Stimulated activated naive B cell treated with anti-CD40 and anti-IgM and Interleukin-4, amounts not matched to agents 10 μg/mL and 1 μg/mL and 100 μg/mL, for 72 hours (primary cell): ENCODE results near the gene PAH.
A peak's percentile ranks its signal among the peaks of the same experiment; 100 is the strongest.

Experiments used
- ATAC-seq, 2 donors: fragments of 150-1000 bp; cut with Tn5 transposase; replicated peaks; 2 replicates each; pipeline ENCODE4 v1.10.0; 2021; ENCODE audit warnings: moderate library complexity in 1 of 2
- DNase-seq: peaks from one replicate; pipeline ENCODE4 v3.0.0; 2021
- H3K27ac Mint-ChIP-seq: one replicate; pipeline ENCODE4 v1.8.0; 2022; ENCODE audit warnings: mild to moderate bottlenecking, mixed read lengths
- H3K27me3 Mint-ChIP-seq, 2 donors: one replicate each; pipeline ENCODE4 v1.8.0; 2022; ENCODE audit warnings: mixed read lengths in 2 of 2
- H3K36me3 Mint-ChIP-seq, 2 donors: one replicate each; pipeline ENCODE4 v1.8.0; 2022; ENCODE audit warnings: mixed read lengths in 2 of 2, mild to moderate bottlenecking in 1 of 2
- H3K4me1 Mint-ChIP-seq, 2 donors: one replicate each; pipeline ENCODE4 v1.8.0; 2022; ENCODE audit warnings: mixed read lengths in 2 of 2, mild to moderate bottlenecking in 1 of 2
- H3K4me3 Mint-ChIP-seq, 2 donors: one replicate each; pipeline ENCODE4 v1.8.0; 2022; ENCODE audit warnings: mild to moderate bottlenecking in 2 of 2, mixed read lengths in 2 of 2, moderate library complexity in 1 of 2
- H3K9me3 Mint-ChIP-seq, 2 donors: one replicate each; pipeline ENCODE4 v1.8.0; 2022; ENCODE audit warnings: mixed read lengths in 2 of 2, mild to moderate bottlenecking in 1 of 2

PAH gene

DNA sequence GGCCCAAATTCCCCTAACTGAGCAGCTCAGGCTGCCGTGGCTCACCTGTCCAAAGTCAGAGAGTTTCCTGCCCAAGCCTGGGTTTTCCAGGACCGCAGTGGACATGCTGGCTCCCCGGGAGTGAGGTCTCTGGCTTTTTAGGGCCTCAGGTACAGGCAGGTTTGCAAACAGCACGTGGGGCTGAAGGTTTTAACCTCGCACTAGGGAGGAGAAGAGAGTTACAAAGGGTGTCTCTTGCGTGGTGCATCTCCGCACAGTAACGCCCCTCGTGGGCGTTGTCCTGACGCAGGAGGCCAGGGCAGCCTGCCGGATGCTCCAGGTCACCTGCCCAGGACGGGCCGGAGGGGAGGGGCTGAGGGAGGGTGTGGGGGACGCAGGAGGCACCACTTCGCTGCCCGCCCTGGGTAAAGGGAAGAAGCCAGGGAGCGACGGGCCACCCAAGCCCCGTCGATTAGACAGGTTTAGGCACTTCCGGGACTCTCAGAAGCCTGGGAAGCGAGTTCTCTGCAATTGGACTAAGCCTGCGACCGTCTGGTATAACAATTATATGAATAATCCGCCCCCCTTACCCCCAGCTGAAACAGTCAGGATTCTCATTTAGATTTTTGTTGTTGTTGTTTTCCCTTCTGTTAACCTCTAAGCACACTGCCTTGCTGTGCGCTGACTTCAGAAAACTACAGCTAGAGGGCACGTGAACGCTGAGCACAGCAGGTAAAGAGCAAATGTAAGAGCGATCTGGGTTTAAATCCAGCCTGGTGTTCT, at the start of gene PAH:
TSS of gene PAH (minus strand) at position 219 of the 762 bp plus-strand sequence. CDS start at position 105, 114 bp downstream.
- H3K9me3 Mint-ChIP-seq, result no peaks in the 10 kb centered on the region
- peaks cover 5 to 12% of the 10 kb centered on the region in 2 donors for H3K4me1 Mint-ChIP-seq
- H3K36me3 Mint-ChIP-seq, result no peaks in the 10 kb centered on the region
- H3K27ac Mint-ChIP-seq, result peak within 1 kb of the TSS; percentile 66
- peak within 1 kb of the TSS; percentile 63 to 67 for H3K4me3 Mint-ChIP-seq
- ATAC-seq (peak; percentile 72 to 74), DNase-seq (peak; percentile 7)
- peaks cover 30 to 46% of the 10 kb centered on the region in 2 donors for H3K27me3 Mint-ChIP-seq

DNA sequence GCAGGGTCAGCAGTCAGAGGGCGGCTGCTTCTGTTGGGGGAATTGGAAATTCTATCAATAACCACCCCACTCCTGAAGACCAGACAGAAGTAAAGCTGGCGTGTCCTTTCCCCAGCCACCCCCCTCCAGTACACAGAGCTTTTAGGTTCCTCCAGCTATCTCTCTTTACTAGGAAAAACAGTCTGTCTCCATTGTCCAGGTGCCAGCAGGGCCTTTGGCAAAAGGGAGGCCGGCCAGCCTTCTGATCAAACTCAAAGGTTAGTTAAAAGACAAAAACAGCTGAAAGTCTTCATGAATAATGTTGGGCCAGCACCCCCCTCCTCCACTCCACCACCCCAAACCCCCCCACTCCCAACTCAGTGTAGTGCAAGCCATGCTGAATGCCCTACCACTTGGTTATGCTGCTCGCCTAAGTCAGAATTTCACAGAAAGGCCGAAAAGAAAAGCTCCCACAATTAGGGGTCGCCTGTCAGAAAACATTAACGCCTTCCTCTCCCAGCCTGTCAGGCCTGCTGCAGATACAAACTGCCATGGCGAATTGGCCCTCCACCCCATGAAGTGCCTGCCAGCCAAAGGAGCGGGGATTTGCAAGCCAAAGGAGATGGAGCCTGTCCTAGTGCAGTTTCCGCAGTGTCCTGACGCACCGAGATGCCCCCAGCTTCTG, 49.3 kb upstream of the PAH start:
- Mint-ChIP-seq H3K27me3 (peaks cover 75 to 90% of the 10 kb centered on the region in 2 donors), H3K4me1 (peaks cover 9 to 15% of the 10 kb centered on the region in 2 donors)
- no peak for ATAC-seq

GRCh38 chr12:102965281-102966155, 48.5 kb upstream of the PAH start:
- Mint-ChIP-seq H3K4me1 (peaks cover 9 to 15% of the 10 kb centered on the region in 2 donors), H3K36me3 (peaks cover 8 to 10% of the 10 kb centered on the region in 2 donors), H3K4me3 (peak overlapping the region; percentile 73 to 74), H3K27ac (no peak overlapping the region), H3K9me3 (peaks cover 8 to 11% of the 10 kb centered on the region in 2 donors), H3K27me3 (peaks cover 75 to 89% of the 10 kb centered on the region in 2 donors)
- DNase-seq (no peak), ATAC-seq (peak in 1 of 2 donors; percentile 43)

More for the DNA sequence above, 49.3 kb upstream of the PAH start:
- DNase-seq, result no peak
- no peak overlapping the region for H3K4me3 Mint-ChIP-seq
- peaks cover 8 to 10% of the 10 kb centered on the region in 2 donors for H3K36me3 Mint-ChIP-seq
- peaks cover 8 to 11% of the 10 kb centered on the region in 2 donors for H3K9me3 Mint-ChIP-seq
- H3K27ac Mint-ChIP-seq, result no peak overlapping the region

DNA sequence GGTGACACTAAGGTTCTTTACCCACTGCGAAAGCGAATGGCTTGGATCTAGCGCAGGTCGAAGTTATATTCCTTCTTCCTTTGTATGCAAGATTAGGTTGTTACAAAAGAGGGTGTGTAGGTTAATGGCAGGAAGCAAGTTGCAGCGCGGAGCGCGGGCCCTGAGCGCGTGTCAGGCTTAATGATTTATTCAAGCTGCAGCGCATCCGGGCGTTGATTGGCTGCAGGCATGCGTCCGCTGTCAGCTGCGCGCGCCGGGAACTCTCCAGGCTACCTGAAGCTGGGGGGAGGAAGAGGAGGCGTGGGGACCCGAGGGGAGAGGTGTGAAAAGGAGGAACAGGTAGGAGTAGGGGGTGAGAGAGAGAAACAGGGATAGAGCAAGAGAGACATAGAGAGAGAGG, 47.8 kb upstream of the PAH start:
- Mint-ChIP-seq H3K4me3 (peak overlapping the region; percentile 73 to 74), H3K27ac (peak overlapping the region; percentile 20), H3K9me3 (peaks cover 8 to 11% of the 10 kb centered on the region in 2 donors), H3K4me1 (peaks cover 9 to 15% of the 10 kb centered on the region in 2 donors), H3K36me3 (peaks cover 8 to 10% of the 10 kb centered on the region in 2 donors), H3K27me3 (peaks cover 77 to 88% of the 10 kb centered on the region in 2 donors)
- peak in 1 of 2 donors; percentile 53 for ATAC-seq
- no peak for DNase-seq

DNA sequence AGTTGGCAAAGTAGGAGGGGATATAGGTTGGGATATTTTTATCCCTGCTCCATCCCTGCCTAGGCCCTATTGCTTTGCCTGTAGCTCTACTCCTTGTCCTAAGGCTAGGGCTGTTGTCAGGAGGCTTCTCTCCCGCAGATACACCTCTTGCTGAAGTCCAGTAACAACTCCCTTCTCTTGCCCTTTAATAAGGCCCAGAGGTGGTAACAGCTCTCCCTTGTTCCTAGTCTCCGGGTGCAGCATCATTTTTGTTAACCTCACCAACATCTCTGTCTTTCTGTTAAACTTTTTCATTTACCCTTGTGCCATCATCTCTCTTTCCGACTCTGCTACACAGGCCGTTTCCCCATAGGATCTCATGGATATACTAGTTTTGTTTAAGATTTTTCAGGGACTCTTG, 46.8 kb upstream of the PAH start:
- Mint-ChIP-seq H3K9me3 (peaks cover 8 to 15% of the 10 kb centered on the region in 2 donors), H3K27me3 (peaks cover 80 to 95% of the 10 kb centered on the region in 2 donors), H3K4me3 (no peak overlapping the region), H3K4me1 (peaks cover 13 to 22% of the 10 kb centered on the region in 2 donors), H3K27ac (no peak overlapping the region), H3K36me3 (peaks cover 8 to 10% of the 10 kb centered on the region in 2 donors)
- ATAC-seq, result no peak
- DNase-seq, result no peak

GRCh38 chr12:102962986-102963385, 45.9 kb upstream of the PAH start:
- Mint-ChIP-seq H3K27ac (no peak overlapping the region), H3K36me3 (peaks cover 8 to 10% of the 10 kb centered on the region in 2 donors)

DNA sequence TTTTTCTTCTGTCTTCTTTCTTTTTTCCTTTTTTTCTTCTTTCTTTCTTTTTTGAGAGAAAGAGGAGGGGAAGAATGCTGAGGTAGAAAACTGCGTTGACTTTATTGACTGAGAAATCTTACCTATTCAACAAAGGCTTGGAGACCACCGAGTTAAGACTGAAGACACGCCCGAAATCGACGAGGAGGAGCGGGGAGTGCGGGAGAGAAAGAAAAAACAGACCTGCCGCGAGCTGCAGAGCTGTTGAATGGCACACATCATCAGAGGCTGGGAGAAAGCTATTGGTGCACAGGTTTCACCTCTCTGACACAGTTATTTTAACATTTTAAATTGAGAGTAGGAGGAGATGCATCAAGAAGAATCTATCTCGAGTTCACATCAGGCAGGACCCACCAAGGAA, 45.5 kb upstream of the PAH start:
- Mint-ChIP-seq H3K36me3 (peaks cover 8 to 10% of the 10 kb centered on the region in 2 donors), H3K27ac (peak overlapping the region; percentile 53), H3K4me1 (peaks cover 17 to 30% of the 10 kb centered on the region in 2 donors), H3K27me3 (peaks cover 79 to 96% of the 10 kb centered on the region in 2 donors), H3K9me3 (peaks cover 8 to 15% of the 10 kb centered on the region in 2 donors), H3K4me3 (peak overlapping the region in 1 of 2 donors; percentile 17)
- no peak for DNase-seq
- no peak for ATAC-seq

More at GRCh38 chr12:102962986-102963385, 45.9 kb upstream of the PAH start:
- H3K9me3 Mint-ChIP-seq, result peaks cover 8 to 15% of the 10 kb centered on the region in 2 donors
- ATAC-seq (no peak), DNase-seq (no peak)
- H3K4me1 Mint-ChIP-seq, result peaks cover 15 to 26% of the 10 kb centered on the region in 2 donors
- no peak overlapping the region for H3K4me3 Mint-ChIP-seq
- H3K27me3 Mint-ChIP-seq, result peaks cover 82 to 96% of the 10 kb centered on the region in 2 donors

DNA sequence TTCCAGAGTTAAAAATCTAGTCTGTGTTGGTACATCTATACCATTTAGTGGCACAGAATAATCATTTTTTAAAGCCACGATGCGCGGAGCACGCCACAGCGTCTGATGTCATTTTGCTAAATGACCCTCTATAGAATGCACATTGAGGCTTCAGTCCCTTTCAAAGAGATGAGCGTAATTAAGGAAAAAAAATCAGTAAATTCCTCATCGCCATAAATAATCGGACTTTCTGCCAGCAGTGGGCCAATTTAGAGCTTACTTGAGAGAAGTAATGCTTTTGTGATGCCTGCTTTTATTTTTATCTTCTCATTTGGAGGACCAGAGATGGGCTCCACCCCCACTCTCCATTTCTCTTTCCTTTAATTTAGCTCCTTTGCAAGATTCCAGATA, 44.4 kb upstream of the PAH start:
- peaks cover 26 to 41% of the 10 kb centered on the region in 2 donors for H3K4me1 Mint-ChIP-seq

DNA sequence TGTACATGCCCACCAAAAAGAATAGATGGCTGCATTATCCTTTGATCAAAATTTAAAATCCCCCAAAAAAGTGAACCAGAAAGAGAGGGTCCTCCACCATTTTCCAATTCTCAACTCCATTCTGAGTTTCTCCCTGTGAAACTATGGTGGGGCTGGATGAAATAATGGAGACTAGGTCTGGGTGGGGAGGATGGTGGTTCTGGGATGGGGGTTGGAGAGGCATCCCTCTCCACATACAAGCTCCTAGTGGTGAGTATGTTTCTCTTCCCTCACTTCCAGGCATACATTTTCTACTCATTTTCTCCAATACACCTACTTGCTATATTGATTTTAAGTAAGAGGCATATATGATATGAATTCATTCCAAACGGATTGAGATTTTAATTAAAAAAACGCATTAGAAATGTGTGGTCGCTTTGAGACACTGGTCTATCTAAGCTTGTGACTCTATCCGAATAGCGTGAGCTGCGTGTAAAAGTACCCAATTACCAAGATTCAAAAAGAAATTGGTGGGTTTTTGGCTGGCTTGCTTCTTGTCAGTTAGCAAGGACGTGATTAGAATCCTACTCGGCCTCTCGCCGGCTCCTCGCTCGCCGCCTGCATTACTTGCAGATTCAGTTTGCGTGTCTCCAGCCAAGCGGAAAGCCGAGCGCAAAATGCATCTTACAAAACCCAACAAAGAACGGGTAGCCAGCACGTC, 43.9 kb upstream of the PAH start:
- Mint-ChIP-seq H3K27me3 (peaks cover 76 to 95% of the 10 kb centered on the region in 2 donors), H3K27ac (no peak overlapping the region), H3K9me3 (peaks cover 8 to 15% of the 10 kb centered on the region in 2 donors), H3K36me3 (peaks cover 8 to 10% of the 10 kb centered on the region in 2 donors), H3K4me1 (peaks cover 27 to 40% of the 10 kb centered on the region in 2 donors), H3K4me3 (peak overlapping the region in 1 of 2 donors; percentile 2)
- ATAC-seq (no peak), DNase-seq (no peak)

More for the DNA sequence above, 44.4 kb upstream of the PAH start:
- H3K27me3 Mint-ChIP-seq, result peaks cover 76 to 96% of the 10 kb centered on the region in 2 donors
- ATAC-seq (no peak), DNase-seq (no peak)
- peaks cover 8 to 15% of the 10 kb centered on the region in 2 donors for H3K9me3 Mint-ChIP-seq
- no peak overlapping the region for H3K27ac Mint-ChIP-seq
- peaks cover 8 to 10% of the 10 kb centered on the region in 2 donors for H3K36me3 Mint-ChIP-seq
- H3K4me3 Mint-ChIP-seq, result peak overlapping the region in 1 of 2 donors; percentile 22

GRCh38 chr12:102959391-102959790, 42.3 kb upstream of the PAH start:
- peak overlapping the region; percentile 1 for H3K27ac Mint-ChIP-seq
- no peak for ATAC-seq
- H3K4me1 Mint-ChIP-seq, result peaks cover 20 to 27% of the 10 kb centered on the region in 2 donors

DNA sequence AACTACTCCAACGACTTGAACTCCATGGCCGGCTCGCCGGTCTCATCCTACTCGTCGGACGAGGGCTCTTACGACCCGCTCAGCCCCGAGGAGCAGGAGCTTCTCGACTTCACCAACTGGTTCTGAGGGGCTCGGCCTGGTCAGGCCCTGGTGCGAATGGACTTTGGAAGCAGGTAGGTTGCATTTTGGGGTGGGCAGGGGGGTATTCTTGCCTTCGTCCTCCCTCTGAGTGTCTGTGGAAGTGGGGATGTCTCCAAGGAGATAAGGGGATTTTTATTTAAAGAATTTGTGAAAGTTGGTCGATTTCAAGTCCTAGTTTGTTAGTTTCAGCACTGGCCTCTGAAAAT, 41.8 kb upstream of the PAH start:
- DNase-seq (no peak), ATAC-seq (no peak)
- peaks cover 5 to 10% of the 10 kb centered on the region in 2 donors for H3K9me3 Mint-ChIP-seq
- peaks cover 3 to 6% of the 10 kb centered on the region in 2 donors for H3K36me3 Mint-ChIP-seq
- H3K4me1 Mint-ChIP-seq, result peaks cover 20 to 27% of the 10 kb centered on the region in 2 donors
- peak overlapping the region; percentile 3 for H3K27ac Mint-ChIP-seq
- H3K4me3 Mint-ChIP-seq, result peak overlapping the region; percentile 12 to 88
- H3K27me3 Mint-ChIP-seq, result peaks cover 76 to 95% of the 10 kb centered on the region in 2 donors

More at GRCh38 chr12:102959391-102959790, 42.3 kb upstream of the PAH start:
- no peak for DNase-seq
- H3K27me3 Mint-ChIP-seq, result peaks cover 76 to 95% of the 10 kb centered on the region in 2 donors
- peaks cover 8 to 15% of the 10 kb centered on the region in 2 donors for H3K9me3 Mint-ChIP-seq
- H3K4me3 Mint-ChIP-seq, result peak overlapping the region in 1 of 2 donors; percentile 12
- H3K36me3 Mint-ChIP-seq, result peaks cover 8 to 10% of the 10 kb centered on the region in 2 donors

DNA sequence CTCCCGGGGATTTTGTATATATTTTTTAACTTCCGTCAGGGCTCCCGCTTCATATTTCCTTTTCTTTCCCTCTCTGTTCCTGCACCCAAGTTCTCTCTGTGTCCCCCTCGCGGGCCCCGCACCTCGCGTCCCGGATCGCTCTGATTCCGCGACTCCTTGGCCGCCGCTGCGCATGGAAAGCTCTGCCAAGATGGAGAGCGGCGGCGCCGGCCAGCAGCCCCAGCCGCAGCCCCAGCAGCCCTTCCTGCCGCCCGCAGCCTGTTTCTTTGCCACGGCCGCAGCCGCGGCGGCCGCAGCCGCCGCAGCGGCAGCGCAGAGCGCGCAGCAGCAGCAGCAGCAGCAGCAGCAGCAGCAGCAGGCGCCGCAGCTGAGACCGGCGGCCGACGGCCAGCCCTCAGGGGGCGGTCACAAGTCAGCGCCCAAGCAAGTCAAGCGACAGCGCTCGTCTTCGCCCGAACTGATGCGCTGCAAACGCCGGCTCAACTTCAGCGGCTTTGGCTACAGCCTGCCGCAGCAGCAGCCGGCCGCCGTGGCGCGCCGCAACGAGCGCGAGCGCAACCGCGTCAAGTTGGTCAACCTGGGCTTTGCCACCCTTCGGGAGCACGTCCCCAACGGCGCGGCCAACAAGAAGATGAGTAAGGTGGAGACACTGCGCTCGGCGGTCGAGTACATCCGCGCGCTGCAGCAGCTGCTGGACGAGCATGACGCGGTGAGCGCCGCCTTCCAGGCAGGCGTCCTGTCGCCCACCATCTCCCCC, 41.2 kb upstream of the PAH start:
- peak; percentile 73 to 76 for ATAC-seq
- H3K4me1 Mint-ChIP-seq, result peaks cover 20 to 27% of the 10 kb centered on the region in 2 donors
- peaks cover 0 to under 1% of the 10 kb centered on the region in 2 donors for H3K36me3 Mint-ChIP-seq
- peak overlapping the region; percentile 83 to 88 for H3K4me3 Mint-ChIP-seq
- H3K27ac Mint-ChIP-seq, result peak overlapping the region; percentile 47
- peaks cover 0 to 4% of the 10 kb centered on the region in 2 donors for H3K9me3 Mint-ChIP-seq
- peak; percentile 53 for DNase-seq
- peaks cover 76 to 95% of the 10 kb centered on the region in 2 donors for H3K27me3 Mint-ChIP-seq
